Measurements from ENCODE around the gene MYLK4.

Gene MYLK4

GRCh38 chr6:2768696-2769095 is 18.0 kb upstream of the MYLK4 start:
- H3K4me3 ChIP-seq (ENCODE audit: low read depth, low read length) = peak overlapping the region; percentile 85
- peak; percentile 81 for DNase-seq (ENCODE audit: low read depth)
- TF ChIP-seq, protein P1, sequence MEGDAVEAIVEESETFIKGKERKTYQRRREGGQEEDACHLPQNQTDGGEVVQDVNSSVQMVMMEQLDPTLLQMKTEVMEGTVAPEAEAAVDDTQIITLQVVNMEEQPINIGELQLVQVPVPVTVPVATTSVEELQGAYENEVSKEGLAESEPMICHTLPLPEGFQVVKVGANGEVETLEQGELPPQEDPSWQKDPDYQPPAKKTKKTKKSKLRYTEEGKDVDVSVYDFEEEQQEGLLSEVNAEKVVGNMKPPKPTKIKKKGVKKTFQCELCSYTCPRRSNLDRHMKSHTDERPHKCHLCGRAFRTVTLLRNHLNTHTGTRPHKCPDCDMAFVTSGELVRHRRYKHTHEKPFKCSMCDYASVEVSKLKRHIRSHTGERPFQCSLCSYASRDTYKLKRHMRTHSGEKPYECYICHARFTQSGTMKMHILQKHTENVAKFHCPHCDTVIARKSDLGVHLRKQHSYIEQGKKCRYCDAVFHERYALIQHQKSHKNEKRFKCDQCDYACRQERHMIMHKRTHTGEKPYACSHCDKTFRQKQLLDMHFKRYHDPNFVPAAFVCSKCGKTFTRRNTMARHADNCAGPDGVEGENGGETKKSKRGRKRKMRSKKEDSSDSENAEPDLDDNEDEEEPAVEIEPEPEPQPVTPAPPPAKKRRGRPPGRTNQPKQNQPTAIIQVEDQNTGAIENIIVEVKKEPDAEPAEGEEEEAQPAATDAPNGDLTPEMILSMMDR (IDR thresholded peaks at IDR 0.05; ENCODE audit: control insufficient read depth, extremely low read depth, insufficient read depth) = no peak

GRCh38 chr6:2767657-2768524 is 17.2 kb upstream of the MYLK4 start:
- TF ChIP-seq, protein P1 (IDR thresholded peaks at IDR 0.05; ENCODE audit: control insufficient read depth, extremely low read depth, insufficient read depth) = no peak
- DNase-seq (ENCODE audit: low read depth) = no peak
- peak overlapping the region; percentile 85 for H3K4me3 ChIP-seq (ENCODE audit: low read depth, low read length)

GRCh38 chr6:2766767-2767656 is 16.3 kb upstream of the MYLK4 start:
- no peak for DNase-seq (ENCODE audit: low read depth)
- peak overlapping the region; percentile 85 for H3K4me3 ChIP-seq (ENCODE audit: low read depth, low read length)
- TF ChIP-seq, protein P1 (IDR thresholded peaks at IDR 0.05; ENCODE audit: control insufficient read depth, extremely low read depth, insufficient read depth) = no peak

GRCh38 chr6:2765896-2766766 is 15.4 kb upstream of the MYLK4 start:
- TF ChIP-seq, protein P1 (IDR thresholded peaks at IDR 0.05; ENCODE audit: control insufficient read depth, extremely low read depth, insufficient read depth) = no peak
- DNase-seq (ENCODE audit: low read depth) = no peak

GRCh38 chr6:2765166-2765895 is 14.6 kb upstream of the MYLK4 start, which contains the start of gene WRNIP1:
Gene WRNIP1 (plus strand): TSS chr6:2765393. CDS start chr6:2765623, 230 bp downstream.
- TF ChIP-seq, protein P1 (IDR thresholded peaks at IDR 0.05; ENCODE audit: control insufficient read depth, extremely low read depth, insufficient read depth) = peak; percentile 72

More at GRCh38 chr6:2765896-2766766, 15.4 kb upstream of the MYLK4 start:
- H3K4me3 ChIP-seq (ENCODE audit: low read depth, low read length) = peak overlapping the region; percentile 85

More at GRCh38 chr6:2765166-2765895, 14.6 kb upstream of the MYLK4 start, which contains the start of gene WRNIP1:
- DNase-seq (ENCODE audit: low read depth) = peak; percentile 97
- peak within 1 kb of the TSS; percentile 85 for H3K4me3 ChIP-seq (ENCODE audit: low read depth, low read length)
